GM19467 (cell line): ENCODE measurements around the gene HRH2.

Source experiments
- ATAC-seq: cut with Tn5 transposase; IDR thresholded peaks from one replicate; pipeline ENCODE4 v1.9.1; 2021; ENCODE audit warnings: mild to moderate bottlenecking, moderate library complexity; ENCODE audit not compliant: unreplicated experiment

The HRH2 gene

GRCh38 chr5:175674731-175675346 is 17.0 kb downstream of the HRH2 start:
- ATAC-seq, result no peak

DNA sequence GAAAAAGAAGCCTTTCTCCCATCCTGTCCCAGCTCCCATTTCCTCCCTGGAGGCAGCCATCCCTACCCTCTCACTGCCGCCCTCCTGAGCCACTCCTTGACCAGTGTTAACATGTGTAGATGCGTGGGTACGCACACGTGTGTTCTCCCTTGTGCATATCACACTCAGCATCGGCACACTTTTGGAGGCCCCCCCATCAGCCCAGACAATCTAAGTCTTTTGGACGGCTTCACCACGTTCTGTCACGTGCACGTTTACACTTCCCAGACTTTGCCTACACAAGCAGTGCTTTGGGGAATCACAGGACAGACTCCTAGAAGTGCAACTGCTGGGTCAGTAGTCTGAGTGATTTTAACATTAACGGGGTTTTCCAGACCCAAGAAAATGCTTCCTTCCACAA is 18.0 kb downstream of the HRH2 start:
- no peak for ATAC-seq

- no peak for ATAC-seq
These were observed 19.7 kb downstream of the HRH2 start for GRCh38 chr5:175677571-175677970.

DNA sequence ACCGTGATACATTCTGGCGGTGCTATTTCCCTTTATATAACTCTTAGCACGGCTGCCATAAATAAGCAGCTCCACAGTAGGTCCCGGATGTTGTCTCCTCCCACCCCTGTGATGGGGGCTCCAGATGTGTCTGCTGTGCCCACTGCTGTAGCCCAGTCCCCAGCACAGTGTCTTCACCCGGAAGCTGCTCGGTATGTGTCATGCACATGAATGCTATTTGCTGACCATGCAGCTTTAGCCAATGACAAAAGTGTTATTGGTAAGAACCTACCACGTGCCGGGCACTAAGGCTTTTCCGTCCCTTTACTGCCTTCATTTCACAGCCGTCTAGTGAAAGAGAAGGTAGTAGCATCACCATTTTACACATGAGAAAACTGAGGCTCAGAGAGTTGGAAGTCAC is 20.2 kb downstream of the HRH2 start:
- no peak for ATAC-seq

GRCh38 chr5:175679411-175679810 is 21.5 kb downstream of the HRH2 start:
- no peak for ATAC-seq

GRCh38 chr5:175680020-175680419 is 22.1 kb downstream of the HRH2 start:
- no peak for ATAC-seq

GRCh38 chr5:175680463-175680862 is 22.6 kb downstream of the HRH2 start:
- ATAC-seq, result no peak

GRCh38 chr5:175681045-175681967 is 23.4 kb downstream of the HRH2 start:
- ATAC-seq, result no peak

- no peak for ATAC-seq
These were observed 24.1 kb downstream of the HRH2 start for GRCh38 chr5:175681968-175682340.

- ATAC-seq, result no peak
These were observed 24.8 kb downstream of the HRH2 start for GRCh38 chr5:175682664-175683063.

- no peak for ATAC-seq
These were observed 25.4 kb downstream of the HRH2 start for GRCh38 chr5:175683231-175683630.

DNA sequence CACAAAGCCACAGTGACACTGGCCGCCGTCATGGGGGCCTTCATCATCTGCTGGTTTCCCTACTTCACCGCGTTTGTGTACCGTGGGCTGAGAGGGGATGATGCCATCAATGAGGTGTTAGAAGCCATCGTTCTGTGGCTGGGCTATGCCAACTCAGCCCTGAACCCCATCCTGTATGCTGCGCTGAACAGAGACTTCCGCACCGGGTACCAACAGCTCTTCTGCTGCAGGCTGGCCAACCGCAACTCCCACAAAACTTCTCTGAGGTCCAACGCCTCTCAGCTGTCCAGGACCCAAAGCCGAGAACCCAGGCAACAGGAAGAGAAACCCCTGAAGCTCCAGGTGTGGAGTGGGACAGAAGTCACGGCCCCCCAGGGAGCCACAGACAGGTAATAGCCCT is 26.1 kb downstream of the HRH2 start:
- ATAC-seq, result no peak

- no peak for ATAC-seq
These were observed 27.1 kb downstream of the HRH2 start for GRCh38 chr5:175684931-175685330.

DNA sequence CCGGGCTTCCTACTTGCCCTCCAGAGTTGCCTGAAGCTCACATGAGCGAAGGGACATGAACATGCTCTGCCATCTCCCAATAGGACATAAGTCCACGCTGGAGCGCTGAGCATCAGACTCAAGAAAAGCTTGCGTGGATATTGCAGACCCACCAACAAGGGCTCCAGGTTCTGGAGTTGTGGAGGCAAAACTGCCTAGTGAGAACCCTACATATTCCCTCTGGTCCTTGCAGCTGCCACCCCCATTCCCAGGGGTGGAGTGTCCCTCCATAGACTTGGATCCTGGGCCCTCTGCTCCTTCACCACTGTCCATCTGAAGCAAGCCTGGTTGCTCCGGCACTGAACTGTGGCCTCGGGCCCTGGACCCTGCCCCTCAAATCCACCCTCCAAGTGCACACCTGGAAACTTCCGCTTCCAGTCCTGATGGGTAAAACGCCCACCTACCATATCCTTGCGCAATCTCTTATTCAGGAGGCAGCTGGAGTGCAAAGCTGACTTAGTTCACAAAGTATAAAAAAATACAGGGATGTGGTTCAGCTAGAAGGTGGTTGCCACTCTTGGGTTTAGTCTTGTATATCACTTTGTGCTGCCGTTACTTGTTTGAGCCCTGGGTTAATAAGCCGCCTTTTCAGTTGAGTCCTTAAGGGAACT is 28.0 kb downstream of the HRH2 start:
- no peak for ATAC-seq

DNA sequence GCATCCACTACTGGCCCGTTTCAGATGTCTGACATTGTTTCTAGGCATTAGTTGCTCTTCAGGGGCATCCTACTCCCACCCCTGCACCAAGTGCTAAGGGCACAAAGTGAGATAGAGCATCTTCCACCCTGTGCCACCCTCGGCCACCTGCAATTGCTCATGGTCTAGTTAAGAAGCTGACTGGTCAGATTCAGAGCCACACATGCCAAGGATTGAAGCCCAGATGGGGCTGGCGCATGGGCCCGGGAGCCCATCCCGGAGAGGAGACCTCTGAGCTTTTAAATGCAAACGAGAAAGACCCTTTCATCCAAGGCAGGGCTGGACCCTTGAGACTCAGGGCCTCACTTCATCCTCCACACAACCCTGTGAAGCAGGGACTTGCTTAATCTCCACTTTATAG is 28.5 kb downstream of the HRH2 start:
- ATAC-seq, result no peak

GRCh38 chr5:175686826-175687225 is 29.0 kb downstream of the HRH2 start:
- no peak for ATAC-seq

GRCh38 chr5:175687231-175687701 is 29.4 kb downstream of the HRH2 start:
- no peak for ATAC-seq

DNA sequence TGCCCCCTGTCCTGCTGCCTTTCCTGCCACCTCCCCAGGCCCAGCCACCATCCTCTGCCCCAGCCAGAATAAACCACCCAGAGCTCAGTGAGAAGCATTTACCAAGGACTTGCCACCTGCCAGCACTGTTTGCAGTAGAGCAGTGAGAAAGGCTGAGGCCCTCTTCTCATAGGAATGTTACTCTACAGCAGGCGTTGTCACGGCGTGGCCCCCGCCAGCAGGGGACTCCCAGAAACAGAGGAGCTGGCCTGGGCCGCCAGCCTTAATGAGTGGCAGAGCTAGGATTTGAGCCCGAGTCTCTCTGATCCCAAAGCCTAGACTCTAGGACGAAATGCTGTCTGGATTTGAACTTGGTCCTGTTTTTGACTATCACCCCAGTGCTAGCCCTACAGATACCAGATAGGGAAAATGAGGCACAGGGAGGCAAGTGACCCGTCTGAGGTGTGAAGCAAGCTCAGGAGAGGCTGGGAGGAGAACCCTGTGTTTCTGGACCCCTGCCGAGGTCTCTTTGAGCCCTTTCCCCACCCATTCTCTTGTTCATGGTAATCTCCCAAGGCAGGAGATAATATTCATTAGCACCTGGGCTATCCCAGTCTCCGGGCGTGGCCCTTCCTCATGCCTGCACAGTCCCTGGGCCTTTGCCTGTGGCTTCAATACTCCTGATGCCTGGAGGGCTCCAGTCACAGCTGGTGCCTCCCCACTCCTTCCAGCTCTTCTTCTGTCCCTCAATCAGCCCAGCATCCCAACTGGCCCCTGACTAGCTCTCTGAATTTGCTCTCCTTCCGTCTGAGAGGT is 30.7 kb downstream of the HRH2 start:
- no peak for ATAC-seq

DNA sequence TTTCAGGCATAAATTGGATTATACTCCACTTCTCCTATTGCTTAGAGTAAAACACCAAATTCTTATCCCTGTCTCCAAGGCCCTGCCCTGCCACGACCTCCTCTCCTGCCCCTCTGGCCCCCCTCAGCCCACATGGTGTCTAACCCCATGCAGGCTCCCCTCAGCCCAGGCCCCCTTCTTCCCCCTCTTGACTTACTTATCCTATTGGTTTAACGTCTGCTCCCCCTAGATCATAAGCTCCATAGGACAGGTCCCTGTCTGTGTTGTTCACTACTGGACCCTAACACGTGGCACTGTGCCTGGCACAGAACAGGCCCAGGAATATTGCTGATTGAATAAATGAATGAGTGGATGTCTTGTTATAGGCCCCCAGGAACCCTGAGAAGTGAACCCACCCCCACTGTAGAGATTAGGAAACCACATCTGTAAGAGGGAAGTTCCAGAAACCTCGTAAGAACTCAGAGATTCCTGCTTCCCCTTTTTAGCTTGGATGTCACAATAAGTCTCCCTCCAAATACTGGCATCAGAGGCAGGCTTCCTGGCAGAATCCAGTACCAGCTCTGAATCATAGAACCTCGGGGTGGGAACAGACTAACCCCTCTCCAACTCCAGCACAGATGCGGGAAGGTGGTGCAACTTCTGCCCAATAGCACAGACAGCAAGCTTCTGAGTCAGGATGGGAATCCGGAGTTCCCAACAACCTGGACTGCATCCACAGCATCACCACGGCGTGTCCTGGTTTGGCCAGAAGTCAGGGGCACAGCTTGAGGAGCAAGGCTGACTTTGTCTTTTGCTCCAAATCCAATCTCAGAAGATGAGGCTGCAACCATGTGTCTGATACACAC is 31.5 kb downstream of the HRH2 start:
- ATAC-seq, result no peak

- no peak for ATAC-seq
These were observed 32.2 kb downstream of the HRH2 start for GRCh38 chr5:175690025-175690424.
